Kidney epithelial cell (primary cell): ENCODE measurements around the gene KCNIP1. TPM values are rescaled to one million over a fixed set of nuclear protein-coding genes. Genes with fewer than 3 reads are reported as not detected.

Source experiments
- DNase-seq: peaks from one replicate; pipeline ENCODE4 v3.0.0-alpha.2; 2010; ENCODE audit warnings: low read depth
- H3K27me3 ChIP-seq: 2 replicates; pipeline ENCODE4 v1.6.0; 2011; ENCODE audit warnings: low read length; ENCODE audit not compliant: control insufficient read depth, insufficient read depth
- H3K36me3 ChIP-seq: 2 replicates; pipeline ENCODE4 v1.5.1; 2011; ENCODE audit warnings: low read length; ENCODE audit not compliant: control insufficient read depth, insufficient read depth
- H3K4me3 ChIP-seq: 2 replicates; pipeline ENCODE4 v1.5.1; 2011; ENCODE audit warnings: low read depth, mild to moderate bottlenecking, control low read depth, low read length
- CTCF ChIP-seq: IDR thresholded peaks from 2 replicates; pipeline ENCODE4 v1.5.1; 2011; ENCODE audit warnings: mild to moderate bottlenecking, moderate library complexity, low read length, control low read depth, inconsistent platforms; ENCODE audit not compliant: insufficient read depth, poor library complexity, severe bottlenecking
- total RNA-seq: library from RNA; depleted of rRNA; stranded (reverse); fragments of >200 nt; gene quantifications from 2 replicates; pipeline ENCODE4 v1.2.3, GENCODE V29; 2015

Gene KCNIP1
- total RNA-seq, 1 donor from 2014 or later = 3.4 TPM

- peaks cover 1% of the 10 kb centered on the region for H3K36me3 ChIP-seq
- TF ChIP-seq CTCF = no peak
- no peaks in the 10 kb centered on the region for H3K27me3 ChIP-seq
- no peak overlapping the region for H3K4me3 ChIP-seq
- DNase-seq = no peak
Measured at GRCh38 chr5:170511551-170512258, 7.9 kb downstream of the KCNIP1 start.

- Histone ChIP-seq H3K36me3 (peaks cover 1% of the 10 kb centered on the region), H3K27me3 (no peaks in the 10 kb centered on the region), H3K4me3 (no peak overlapping the region)
- no peak for TF ChIP-seq CTCF
- DNase-seq = no peak
Measured at GRCh38 chr5:170513856-170514525, 10.2 kb downstream of the KCNIP1 start.

- Histone ChIP-seq H3K27me3 (no peaks in the 10 kb centered on the region), H3K4me3 (no peak overlapping the region), H3K36me3 (peaks cover 1% of the 10 kb centered on the region)
- no peak for TF ChIP-seq CTCF
- DNase-seq = no peak
Measured at GRCh38 chr5:170517411-170517810, 13.6 kb downstream of the KCNIP1 start.

- Histone ChIP-seq H3K36me3 (peaks cover 1% of the 10 kb centered on the region), H3K4me3 (no peak overlapping the region), H3K27me3 (no peaks in the 10 kb centered on the region)
- no peak for TF ChIP-seq CTCF
- no peak for DNase-seq
Measured at GRCh38 chr5:170518277-170518676, 14.5 kb downstream of the KCNIP1 start.

GRCh38 chr5:170519549-170519948, 15.7 kb downstream of the KCNIP1 start:
- no peak overlapping the region for H3K4me3 ChIP-seq
- no peak for TF ChIP-seq CTCF
- DNase-seq = no peak
- H3K36me3 ChIP-seq = no peaks in the 10 kb centered on the region
- no peaks in the 10 kb centered on the region for H3K27me3 ChIP-seq
